HUDEP-2 (cell line): Measurements from ENCODE around the gene EFHC1.

Experiments used
- DNase-seq, 76 experiments: peaks; one replicate each; lab custom pipeline; 2025; ENCODE audit not compliant: unreplicated experiment in 76 of 76; lab: John Stamatoyannopoulos, UW

EFHC1 gene

GRCh38 chr6:52573295-52573694, 153.2 kb downstream of the EFHC1 start:
- no peak for DNase-seq
